GM19463 (cell line): ENCODE data around the gene INPP5F.
"Not testable (repeated sequence)": the region's sequence is repeated elsewhere in the genome, so short reads cannot be mapped to it uniquely, and the experiment has no call there.

Source experiments
- ATAC-seq: cut with Tn5 transposase; IDR thresholded peaks from one replicate; pipeline ENCODE4 v1.9.1; 2021; ENCODE audit warnings: mild to moderate bottlenecking, moderate library complexity; ENCODE audit not compliant: unreplicated experiment

The INPP5F gene

GRCh38 chr10:119703903-119704508 lies 21.8 kb upstream of the INPP5F start:
- no peak for ATAC-seq

GRCh38 chr10:119705434-119705831 lies 20.4 kb upstream of the INPP5F start:
- peak; percentile 65 for ATAC-seq

GRCh38 chr10:119706521-119707278 lies 19.1 kb upstream of the INPP5F start:
- ATAC-seq: no peak

- ATAC-seq: not testable (repeated sequence)
These were observed 18.5 kb upstream of the INPP5F start for GRCh38 chr10:119707331-119707730.

GRCh38 chr10:119710935-119711334 lies 14.9 kb upstream of the INPP5F start:
- not testable (repeated sequence) for ATAC-seq

- no peak for ATAC-seq
These were observed 11.9 kb upstream of the INPP5F start for GRCh38 chr10:119713744-119714483.

- no peak for ATAC-seq
These were observed 11.4 kb upstream of the INPP5F start for GRCh38 chr10:119714484-119714816.

- no peak for ATAC-seq
These were observed 10.0 kb upstream of the INPP5F start for GRCh38 chr10:119715628-119716505.

GRCh38 chr10:119723161-119723560 lies 2.7 kb upstream of the INPP5F start:
- no peak for ATAC-seq

- no peak for ATAC-seq
These were observed 2.2 kb upstream of the INPP5F start for GRCh38 chr10:119723624-119724023.

- peak; percentile 5 for ATAC-seq
These were observed 995 bp upstream of the INPP5F start for GRCh38 chr10:119724593-119725516.

GRCh38 chr10:119725517-119725827 lies 378 bp upstream of the INPP5F start:
- no peak for ATAC-seq

- no peak for ATAC-seq
These were observed 919 bp downstream of the INPP5F start for GRCh38 chr10:119726676-119727261.

GRCh38 chr10:119728172-119728800 lies 2.4 kb downstream of the INPP5F start:
- ATAC-seq: no peak

- ATAC-seq: no peak
These were observed 8.8 kb downstream of the INPP5F start for GRCh38 chr10:119734396-119735332.

GRCh38 chr10:119735451-119735850 lies 9.6 kb downstream of the INPP5F start:
- ATAC-seq: no peak

GRCh38 chr10:119736220-119736619 lies 10.4 kb downstream of the INPP5F start:
- no peak for ATAC-seq

- no peak for ATAC-seq
These were observed 11.3 kb downstream of the INPP5F start for GRCh38 chr10:119737039-119737663.
